Measurements from ENCODE around the gene GLIS1. TPM values are rescaled to one million over a fixed set of nuclear protein-coding genes. Genes with fewer than 3 reads are reported as not detected.

Gene GLIS1
- total and polyA plus RNA-seq, 2 experiments from 2014 or later: 0.26 to 0.31 TPM

GRCh38 chr1:53554592-53555305 lies 184.2 kb downstream of the GLIS1 start (continued):
- TF ChIP-seq, protein P1, sequence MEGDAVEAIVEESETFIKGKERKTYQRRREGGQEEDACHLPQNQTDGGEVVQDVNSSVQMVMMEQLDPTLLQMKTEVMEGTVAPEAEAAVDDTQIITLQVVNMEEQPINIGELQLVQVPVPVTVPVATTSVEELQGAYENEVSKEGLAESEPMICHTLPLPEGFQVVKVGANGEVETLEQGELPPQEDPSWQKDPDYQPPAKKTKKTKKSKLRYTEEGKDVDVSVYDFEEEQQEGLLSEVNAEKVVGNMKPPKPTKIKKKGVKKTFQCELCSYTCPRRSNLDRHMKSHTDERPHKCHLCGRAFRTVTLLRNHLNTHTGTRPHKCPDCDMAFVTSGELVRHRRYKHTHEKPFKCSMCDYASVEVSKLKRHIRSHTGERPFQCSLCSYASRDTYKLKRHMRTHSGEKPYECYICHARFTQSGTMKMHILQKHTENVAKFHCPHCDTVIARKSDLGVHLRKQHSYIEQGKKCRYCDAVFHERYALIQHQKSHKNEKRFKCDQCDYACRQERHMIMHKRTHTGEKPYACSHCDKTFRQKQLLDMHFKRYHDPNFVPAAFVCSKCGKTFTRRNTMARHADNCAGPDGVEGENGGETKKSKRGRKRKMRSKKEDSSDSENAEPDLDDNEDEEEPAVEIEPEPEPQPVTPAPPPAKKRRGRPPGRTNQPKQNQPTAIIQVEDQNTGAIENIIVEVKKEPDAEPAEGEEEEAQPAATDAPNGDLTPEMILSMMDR (conservative IDR thresholded peaks at IDR 0.05; ENCODE audit: low read depth in 2 of 2): no peak
- TF ChIP-seq EZH2phosphoT487 (IDR thresholded peaks at IDR 0.05; ENCODE audit: unreplicated experiment) (no peak), CREB1 (CRISPR knock-in tag; IDR thresholded peaks at IDR 0.05; ENCODE audit: low read depth) (no peak), ZNF331 (CRISPR knock-in tag; IDR thresholded peaks at IDR 0.05; ENCODE audit: low read depth) (no peak)

- Histone ChIP-seq H3F3A (replicated peaks; ENCODE audit: low read depth) (no peaks in the 10 kb centered on the region), H3K4me1 (ENCODE audit: insufficient read depth) (peaks cover 12% of the 10 kb centered on the region; the same call in 1 of the 2 replicates), H3K27ac (ENCODE audit: low read depth) (no peak overlapping the region), H3K9me2 (ENCODE audit: insufficient read depth) (no peaks in the 10 kb centered on the region), H3K4me3 (no peak overlapping the region), H3K27me3 (ENCODE audit: insufficient read depth) (no peaks in the 10 kb centered on the region), H3K36me3 (ENCODE audit: insufficient read depth) (no peaks in the 10 kb centered on the region), H3K4me2 (no peak overlapping the region), H2AFZ (no peak overlapping the region), H3K79me2 (replicated peaks; ENCODE audit: insufficient read depth) (no peaks in the 10 kb centered on the region), H4K20me1 (replicated peaks; ENCODE audit: insufficient read depth) (no peaks in the 10 kb centered on the region)
- Mint-ChIP-seq H3K27ac (no peak overlapping the region), H3K4me3 (no peak overlapping the region), H3K9me3 (no peaks in the 10 kb centered on the region; the same call in 2 of the 3 replicates), H3K36me3 (ENCODE audit: low read depth) (no peaks in the 10 kb centered on the region), H3K4me1 (peaks cover 17% of the 10 kb centered on the region), H3K27me3 (ENCODE audit: insufficient read depth, low read depth, poor library complexity) (peaks cover 12% of the 10 kb centered on the region)
- DNase-seq (ENCODE audit: low spot score): no peak
- no peak for TF ChIP-seq REST (IDR thresholded peaks at IDR 0.05; ENCODE audit: unreplicated experiment)
- TF ChIP-seq POLR2AphosphoS5 (IDR thresholded peaks at IDR 0.05; ENCODE audit: low read depth): no peak
- TF ChIP-seq JUNB (IDR thresholded peaks at IDR 0.05; ENCODE audit: unreplicated experiment): no peak
- ATAC-seq: no peak
Observed at GRCh38 chr1:53553734-53554509, 185.0 kb downstream of the GLIS1 start.

Measured in GM23338 (cell line).